Epithelial cell of prostate (primary cell): ENCODE measurements around the gene SLC46A1.

Source experiments
- DNase-seq: peaks from one replicate; pipeline ENCODE4 v3.0.0-alpha.2; 2011; ENCODE audit warnings: low read depth, low spot score
- H3K27ac ChIP-seq: fragments of 450-650 bp; 2 replicates; pipeline ENCODE4 v1.5.1; 2017; ENCODE audit warnings: mild to moderate bottlenecking

SLC46A1 gene

DNA sequence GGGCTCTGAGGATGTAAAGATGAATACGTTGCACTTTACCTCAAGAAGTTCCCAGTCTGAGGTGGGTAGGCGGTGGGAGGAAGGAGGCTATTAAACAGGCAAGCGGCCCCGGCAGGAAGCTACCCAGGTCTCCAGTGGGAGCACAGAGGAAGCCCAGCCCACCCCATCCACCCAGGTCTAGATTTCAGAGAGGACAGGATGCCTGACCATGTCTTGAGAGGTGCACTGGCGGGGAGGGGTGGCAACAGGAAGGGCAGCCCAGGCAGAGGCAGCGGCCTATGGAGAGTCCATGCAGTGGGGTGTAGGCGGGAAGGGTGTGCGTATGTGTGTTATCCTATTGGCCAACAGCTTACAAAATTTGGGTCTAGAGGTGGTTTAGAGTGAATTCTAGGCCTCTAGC is 20.6 kb downstream of the SLC46A1 start:
- DNase-seq: no peak
- no peak overlapping the region for H3K27ac ChIP-seq

DNA sequence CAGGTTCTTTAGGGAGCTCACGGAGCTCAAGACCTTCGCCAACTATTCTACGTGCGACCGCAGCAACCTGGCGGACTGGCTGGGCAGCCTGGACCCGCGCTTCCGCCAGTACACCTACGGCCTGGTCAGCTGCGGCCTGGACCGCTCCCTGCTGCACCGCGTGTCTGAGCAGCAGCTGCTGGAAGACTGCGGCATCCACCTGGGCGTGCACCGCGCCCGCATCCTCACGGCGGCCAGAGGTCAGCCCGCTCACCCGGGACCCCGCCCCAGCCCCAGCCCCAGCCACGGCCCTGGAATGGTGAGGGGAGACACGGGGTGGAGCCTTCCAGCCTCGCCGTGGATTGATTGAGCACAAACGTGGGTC is 21.0 kb downstream of the SLC46A1 start:
- no peak overlapping the region for H3K27ac ChIP-seq
- no peak for DNase-seq

DNA sequence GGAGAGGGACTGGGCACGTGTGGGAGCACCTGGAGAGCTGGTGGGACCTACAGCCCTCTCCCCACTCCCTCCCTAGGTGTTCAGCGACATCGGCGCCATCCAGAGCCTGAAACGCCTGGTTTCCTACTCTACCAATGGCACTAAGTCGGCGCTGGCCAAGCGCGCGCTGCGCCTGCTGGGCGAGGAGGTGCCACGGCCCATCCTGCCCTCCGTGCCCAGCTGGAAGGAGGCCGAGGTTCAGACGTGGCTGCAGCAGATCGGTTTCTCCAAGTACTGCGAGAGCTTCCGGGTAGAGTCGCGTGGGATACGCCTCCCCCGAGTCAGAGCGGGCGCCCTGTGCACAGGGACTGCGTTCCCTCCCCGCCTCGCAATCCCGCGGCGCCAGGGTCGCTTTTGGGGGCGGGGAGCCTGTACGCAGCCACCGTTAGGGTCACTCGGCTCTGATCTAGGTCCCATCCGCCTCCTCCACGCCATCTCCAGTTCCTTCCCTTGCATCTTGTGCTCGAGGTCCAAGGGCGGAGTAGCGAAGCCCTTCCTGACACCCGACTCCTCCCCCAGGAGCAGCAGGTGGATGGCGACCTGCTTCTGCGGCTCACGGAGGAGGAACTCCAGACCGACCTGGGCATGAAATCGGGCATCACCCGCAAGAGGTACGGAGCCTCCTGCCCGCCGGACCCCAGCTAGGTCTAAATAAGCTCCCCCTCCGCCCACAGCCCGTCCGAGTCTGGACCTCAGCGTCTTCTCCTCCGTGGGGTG is 21.6 kb downstream of the SLC46A1 start:
- no peak for DNase-seq
- H3K27ac ChIP-seq: no peak overlapping the region

DNA sequence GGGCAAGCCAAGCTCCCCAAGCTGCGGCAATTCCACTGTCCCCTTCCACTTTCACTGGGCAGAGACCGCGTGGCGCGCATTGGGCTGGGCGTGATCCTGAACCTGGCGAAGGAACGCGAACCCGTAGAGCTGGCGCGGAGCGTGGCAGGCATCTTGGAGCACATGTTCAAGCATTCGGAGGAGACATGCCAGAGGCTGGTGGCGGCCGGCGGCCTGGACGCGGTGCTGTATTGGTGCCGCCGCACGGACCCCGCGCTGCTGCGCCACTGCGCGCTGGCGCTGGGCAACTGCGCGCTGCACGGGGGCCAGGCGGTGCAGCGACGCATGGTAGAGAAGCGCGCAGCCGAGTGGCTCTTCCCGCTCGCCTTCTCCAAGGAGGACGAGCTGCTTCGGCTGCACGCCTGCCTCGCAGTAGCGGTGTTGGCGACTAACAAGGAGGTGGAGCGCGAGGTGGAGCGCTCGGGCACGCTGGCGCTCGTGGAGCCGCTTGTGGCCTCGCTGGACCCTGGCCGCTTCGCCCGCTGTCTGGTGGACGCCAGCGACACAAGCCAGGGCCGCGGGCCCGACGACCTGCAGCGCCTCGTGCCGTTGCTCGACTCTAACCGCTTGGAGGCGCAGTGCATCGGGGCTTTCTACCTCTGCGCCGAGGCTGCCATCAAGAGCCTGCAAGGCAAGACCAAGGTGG is 24.7 kb downstream of the SLC46A1 start:
- no peak overlapping the region for H3K27ac ChIP-seq
- no peak for DNase-seq

DNA sequence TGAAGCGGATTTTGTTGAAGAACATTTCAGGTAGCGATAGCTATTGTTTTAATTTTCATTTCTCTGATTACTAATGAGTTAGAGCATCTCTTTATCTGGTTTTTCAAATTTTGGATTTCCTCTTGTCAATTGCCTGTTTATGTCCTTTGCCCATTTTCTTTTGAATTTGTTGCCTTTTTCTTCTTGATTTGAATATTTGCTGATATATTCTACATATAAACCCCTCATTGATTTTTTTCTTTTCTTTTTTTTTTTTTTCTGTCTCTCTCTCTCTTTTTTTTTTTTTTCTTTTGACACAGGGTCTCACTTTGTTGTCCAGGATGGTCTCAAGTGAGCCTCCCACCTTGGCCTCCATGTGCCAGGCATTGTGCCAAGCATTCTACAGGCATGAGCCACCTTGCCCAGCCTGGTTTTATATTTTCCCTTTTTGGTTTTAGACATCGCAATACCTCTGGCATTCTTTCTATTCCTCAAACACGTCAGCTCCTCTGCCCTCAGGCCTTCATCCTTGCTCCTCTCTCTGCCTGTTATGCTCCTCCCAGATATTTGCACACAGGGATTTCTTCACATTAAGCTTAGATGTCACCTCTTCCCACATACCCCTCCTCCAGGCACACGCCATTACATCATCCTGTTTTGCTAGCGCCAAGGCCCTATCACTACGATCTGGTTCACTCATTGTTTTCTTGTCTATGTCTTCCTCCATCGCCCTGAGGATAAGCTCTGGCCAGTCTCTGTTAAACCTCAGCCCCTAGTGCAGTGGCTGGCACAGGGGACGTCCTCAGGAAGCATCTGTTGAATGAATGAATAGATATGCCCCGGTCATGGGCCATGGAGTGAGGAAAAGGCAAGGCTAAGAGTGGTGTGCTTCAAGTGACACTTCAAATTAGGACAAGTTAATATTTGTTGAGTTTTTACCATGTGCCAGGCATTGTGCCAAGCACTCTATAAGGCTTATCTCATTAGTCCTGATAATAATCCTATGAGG is 25.9 kb downstream of the SLC46A1 start:
- DNase-seq: peak; percentile 98
- H3K27ac ChIP-seq: peak overlapping the region; percentile 54

DNA sequence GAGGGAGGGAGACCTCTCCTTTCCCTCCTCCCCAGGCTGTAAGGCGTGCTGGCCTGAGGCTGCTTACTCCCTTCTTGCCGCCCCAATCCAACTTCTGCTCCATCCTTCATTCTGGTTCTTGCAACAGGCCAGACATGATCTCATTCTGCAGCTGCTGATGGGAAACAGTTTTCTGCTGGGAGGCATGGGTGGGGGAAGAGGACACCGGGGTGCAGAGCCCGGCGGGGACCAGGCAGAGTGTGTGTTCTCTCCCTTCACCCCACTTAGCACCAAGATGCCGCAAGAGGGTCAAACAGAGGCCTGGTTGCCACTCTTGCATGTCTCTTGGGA is 33.1 kb downstream of the SLC46A1 start:
- no peak for DNase-seq
- no peak overlapping the region for H3K27ac ChIP-seq

DNA sequence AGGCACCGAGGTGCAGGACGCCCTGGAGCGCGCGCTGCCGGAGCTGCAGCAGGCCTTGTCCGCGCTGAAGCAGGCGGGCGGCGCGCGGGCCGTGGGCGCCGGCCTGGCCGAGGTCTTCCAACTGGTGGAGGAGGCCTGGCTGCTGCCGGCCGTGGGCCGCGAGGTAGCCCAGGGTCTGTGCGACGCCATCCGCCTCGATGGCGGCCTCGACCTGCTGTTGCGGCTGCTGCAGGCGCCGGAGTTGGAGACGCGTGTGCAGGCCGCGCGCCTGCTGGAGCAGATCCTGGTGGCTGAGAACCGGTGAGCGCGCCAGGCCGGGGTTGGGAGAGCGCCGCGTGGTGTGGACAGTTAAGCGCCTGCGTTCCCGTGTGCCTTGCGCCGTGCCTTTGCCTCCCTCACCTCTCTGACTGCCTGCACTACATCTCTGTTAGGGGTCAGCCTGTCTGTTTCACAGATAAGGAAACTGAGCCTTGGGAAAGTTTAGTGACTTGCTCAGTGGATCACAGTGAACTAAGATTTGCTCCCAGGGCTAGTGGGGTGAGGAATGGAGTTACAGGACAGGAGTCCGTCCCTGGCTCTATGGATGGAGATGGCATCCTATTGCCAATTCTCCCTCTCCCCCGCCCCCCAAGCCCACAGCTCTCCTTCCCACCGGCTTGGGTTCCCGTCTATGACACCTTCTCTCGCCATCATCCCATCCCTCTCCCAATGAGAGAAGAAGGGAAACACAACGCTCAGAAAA is 33.6 kb downstream of the SLC46A1 start:
- H3K27ac ChIP-seq: no peak overlapping the region
- no peak for DNase-seq

DNA sequence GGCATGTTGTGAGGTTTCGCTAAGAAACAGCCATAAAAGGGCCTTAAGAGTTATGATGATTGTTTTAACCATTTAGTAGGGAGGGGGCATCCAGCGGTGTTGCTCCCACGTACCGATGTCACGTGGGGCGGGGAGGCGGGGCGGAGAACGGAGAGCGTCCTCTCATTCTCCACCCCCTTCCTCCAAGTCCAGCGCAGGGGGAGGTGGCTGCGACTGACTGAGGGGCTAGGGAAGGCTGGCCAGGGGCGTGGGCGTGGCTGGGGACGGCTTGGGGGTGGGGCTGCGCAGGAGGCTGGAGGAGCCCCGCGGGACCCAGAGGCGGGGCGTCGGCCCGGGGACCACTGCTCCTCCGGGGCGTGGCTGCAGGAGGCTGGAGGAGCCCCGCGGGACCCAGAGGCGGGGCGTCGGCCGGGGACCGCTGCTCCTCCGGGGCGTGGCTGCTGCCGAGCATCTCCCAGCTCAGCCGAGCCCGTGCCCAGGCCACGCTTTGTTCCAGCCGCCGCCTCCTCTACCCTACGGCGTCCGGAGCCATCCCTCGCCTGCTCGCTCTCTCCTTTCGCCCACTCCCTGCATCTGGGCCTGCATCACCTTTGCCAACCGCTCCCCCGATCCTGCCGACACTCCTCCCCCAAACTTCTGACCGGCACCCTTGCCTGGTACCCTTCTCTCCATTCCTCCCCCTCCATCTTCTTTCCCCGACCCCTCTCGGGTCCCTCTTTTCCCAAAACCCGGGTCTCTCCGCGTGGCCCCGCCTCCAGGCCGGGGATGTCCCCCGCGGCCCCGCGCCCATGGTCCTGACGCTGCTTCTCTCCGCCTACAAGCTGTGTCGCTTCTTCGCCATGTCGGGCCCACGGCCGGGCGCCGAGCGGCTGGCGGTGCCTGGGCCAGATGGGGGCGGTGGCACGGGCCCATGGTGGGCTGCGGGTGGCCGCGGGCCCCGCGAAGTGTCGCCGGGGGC is 34.5 kb downstream of the SLC46A1 start, which contains the start of gene SARM1:
SARM1 (plus strand) TSS at position 450 of the 958 bp plus-strand sequence; CDS start at position 789, 339 bp downstream.
- H3K27ac ChIP-seq: no peak within 1 kb of the TSS
- no peak for DNase-seq

DNA sequence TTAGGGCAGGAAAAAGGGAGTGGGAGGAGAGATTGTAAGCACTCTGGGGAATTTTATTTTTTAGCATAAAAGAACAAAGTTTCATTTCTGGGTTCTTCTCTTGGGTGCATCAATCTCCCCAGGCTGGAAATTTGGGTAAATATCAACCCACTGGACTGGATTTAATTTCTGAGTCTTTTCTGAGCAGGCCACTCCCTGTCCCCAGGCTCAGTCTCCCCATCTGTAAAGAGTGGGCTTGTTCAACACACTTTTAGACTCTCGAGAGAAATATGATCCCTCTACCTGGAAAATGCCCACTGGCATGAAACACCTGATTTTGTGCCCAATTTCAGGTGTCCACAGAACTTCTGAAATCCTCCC is 35.3 kb downstream of the SLC46A1 start:
- no peak overlapping the region for H3K27ac ChIP-seq
- DNase-seq: no peak

DNA sequence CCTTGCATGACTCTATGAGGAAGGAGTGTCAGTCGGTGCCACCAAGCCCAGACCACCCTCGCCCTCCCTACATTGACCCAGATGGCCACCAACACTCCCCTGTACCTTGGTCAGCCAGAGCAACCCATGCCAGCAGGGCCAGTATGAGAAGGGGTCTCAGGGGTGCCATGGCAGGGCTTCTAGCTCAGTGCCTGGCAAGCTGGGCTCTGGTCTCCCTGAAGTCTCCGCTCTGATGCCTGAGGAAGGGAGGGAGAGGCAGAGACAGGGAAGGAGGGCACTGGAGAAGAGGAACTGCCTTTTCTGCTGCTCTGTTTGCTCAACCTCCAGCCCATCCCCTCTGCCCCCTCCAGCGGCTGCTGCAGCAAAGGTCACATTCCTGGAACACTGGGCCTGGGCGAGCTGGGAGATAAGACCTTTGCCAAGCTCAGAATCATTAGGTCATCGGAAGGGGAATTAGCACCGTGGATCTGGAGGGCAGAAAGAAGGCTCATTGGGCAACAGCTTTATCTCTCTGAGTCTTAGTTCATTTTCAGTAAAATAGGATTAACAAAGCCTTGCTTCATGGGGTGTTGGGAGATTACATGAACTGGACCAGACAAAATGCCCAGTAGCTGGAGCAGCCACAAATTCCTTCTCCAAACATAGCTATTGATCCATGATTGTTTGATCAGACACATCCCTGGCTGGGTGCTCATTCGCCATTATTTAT is 35.8 kb downstream of the SLC46A1 start, which contains the start of gene VTN:
VTN (minus strand) TSS at position 273 of the 709 bp plus-strand sequence; CDS start at position 169, 104 bp downstream.
- H3K27ac ChIP-seq: no peak within 1 kb of the TSS
- DNase-seq: no peak

DNA sequence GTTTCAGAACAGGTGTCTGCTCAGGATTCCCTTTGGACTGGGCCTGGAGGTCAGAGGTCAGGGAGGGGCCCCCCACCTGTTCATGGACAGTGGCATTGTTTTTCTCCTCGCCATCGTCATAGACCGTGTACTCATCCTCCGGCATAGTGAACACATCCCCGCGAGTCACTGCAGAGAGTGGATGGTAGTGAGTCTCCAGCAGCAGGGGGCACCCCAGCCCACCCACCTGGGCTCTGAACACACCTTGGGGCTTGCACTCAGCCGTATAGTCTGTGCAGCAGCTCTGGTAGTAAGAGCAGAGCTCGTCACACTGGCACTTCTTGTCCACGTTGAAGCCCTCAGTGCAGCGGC is 36.4 kb downstream of the SLC46A1 start:
- H3K27ac ChIP-seq: no peak overlapping the region
- no peak for DNase-seq

DNA sequence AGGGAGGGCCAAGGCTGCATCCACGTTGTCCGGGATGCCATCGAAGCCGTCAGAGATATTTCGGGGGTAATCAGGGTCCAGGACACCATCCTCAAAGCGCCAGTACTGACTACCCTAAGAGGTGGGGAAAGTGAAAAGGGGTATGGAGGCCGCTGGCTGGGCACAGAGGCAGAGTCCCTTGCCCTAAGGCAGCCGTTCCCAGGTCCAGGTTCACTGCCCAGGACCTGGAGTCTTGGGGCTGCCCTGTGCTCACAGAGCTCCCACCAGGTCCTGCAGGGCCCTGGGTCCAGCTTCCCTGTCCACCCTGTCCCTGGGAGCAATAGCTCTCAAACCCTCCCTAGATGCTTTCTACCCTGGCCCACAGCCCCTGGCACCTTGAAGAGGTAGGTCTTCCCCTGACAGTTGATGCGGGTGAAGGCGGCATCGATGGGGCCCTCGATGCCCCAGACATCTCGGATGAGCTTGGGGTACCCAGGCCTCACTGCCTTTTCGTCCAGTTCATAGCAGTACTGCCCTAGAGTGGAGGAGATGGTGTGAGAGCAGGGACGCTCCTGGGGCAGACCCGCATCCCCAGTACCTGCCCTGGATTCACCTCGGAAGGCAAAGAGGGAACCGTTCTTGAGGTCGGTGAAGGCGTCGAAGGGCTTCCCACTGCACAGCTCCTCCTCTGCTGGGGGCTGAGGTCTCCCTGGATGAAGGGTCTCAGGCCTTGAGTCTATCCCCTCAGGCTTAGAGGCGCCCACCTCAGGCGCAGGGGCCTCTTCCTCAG is 36.9 kb downstream of the SLC46A1 start:
- no peak for DNase-seq
- H3K27ac ChIP-seq: no peak overlapping the region

DNA sequence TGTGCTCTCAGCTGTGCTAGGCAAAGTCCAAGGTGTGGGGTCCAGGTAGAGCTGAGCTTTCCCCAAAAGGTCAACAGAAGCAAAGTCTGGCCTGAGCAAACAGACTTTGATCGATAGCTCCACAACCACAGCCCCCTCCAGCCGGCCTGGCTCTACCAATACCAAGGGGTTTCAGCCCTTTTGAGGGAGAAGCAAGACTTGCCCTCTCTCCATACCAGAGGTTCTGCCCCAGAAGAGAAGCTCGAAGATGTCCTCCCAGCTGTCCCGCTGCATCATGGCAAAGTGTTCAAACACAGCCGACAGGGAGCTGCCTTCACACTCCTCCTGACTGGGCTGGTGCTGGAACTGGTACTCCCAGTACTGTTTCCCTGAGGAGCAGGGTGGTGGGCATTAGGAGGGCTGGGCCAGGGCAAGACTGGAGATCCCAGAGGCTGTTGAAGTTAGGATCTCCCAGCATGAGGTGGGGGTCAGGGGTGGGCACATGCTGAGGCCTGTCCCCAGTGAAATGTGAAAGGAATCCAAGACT is 37.6 kb downstream of the SLC46A1 start:
- no peak for DNase-seq
- H3K27ac ChIP-seq: no peak overlapping the region

DNA sequence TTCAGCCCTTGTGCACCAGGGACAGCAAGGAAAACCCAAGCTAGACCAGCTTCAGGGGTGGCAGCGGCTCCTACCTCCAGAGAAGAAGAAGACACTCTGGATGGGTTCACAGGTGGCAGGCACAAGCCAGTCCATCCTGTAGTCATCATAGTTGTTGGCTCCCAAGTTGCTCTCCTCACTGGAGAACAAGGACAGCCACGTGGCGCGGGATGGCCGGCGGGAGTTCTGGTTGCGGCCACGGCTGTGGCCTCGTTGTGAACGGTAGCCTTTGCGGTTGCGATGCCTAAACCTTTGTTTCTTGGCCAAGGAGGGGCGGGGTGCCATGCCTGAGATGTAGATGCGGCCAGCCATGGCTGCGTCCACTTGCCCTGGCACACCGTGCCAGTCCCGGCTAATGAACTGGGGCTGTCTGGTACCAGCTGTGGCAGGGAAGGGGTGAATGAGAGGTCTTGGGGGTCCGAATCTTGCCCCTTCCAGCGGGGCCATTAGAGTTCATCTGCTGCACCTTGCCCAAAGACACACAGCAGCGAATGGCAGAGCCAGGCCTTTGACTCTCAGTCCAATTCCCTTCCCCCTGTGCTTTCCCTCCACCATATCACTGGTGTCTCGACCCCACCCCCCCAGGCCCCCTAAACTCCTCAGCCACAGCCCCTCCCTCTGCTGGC is 38.2 kb downstream of the SLC46A1 start:
- H3K27ac ChIP-seq: no peak overlapping the region
- no peak for DNase-seq

DNA sequence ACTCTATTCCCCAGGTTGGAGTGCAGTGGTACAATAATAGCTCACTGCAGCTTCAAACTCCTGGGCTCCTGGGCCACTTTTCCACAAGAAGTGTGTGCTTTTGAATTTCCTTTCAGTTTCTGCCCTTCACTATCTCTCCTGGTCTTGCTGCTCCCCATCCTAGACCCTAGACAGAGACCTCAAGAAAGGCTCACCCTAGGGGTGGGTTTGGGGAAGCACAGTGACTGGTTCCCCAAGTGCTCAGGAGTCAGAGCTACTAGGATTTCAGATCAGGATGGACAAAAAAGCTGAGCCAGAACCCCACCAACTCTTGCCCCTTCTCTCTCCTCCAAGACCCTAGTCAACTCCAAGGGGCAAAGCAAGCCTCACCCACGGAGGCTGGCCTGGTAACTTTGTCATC is 39.4 kb downstream of the SLC46A1 start:
- no peak overlapping the region for H3K27ac ChIP-seq
- no peak for DNase-seq

DNA sequence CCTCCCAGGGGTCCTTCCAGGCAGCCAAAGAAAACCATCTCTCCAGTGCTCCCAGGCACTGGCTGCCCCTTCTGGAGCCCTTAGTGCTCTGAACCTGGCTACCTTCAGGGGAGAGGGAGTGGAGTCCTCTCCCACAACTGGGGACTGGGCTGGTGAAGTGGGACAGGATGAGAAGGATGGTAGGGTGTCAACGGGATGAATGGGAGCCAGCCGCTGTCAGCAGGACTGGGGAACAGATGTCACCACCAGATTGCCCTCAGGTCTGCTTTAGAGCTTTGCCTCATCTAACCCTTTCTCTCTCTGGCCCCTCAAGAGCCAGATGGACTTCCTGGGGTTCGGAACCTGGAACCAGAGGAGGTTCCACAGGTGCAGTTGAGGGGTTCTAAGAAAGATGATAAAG is 40.5 kb downstream of the SLC46A1 start:
- no peak overlapping the region for H3K27ac ChIP-seq

More for the DNA sequence above, 40.5 kb downstream of the SLC46A1 start:
- no peak for DNase-seq
